Progenitor cell of endocrine pancreas (in vitro differentiated cells): Measurements from ENCODE around the gene HYAL2. TPM values are rescaled to one million over a fixed set of nuclear protein-coding genes. Genes with fewer than 3 reads are reported as not detected.

Experiments used
- DNase-seq: peaks from one replicate; pipeline ENCODE4 v3.0.0; 2021; ENCODE audit warnings: low spot score; ENCODE audit not compliant: unreplicated experiment
- H3K27ac Mint-ChIP-seq: 2 replicates; pipeline ENCODE4 v1.8.0; 2021; ENCODE audit warnings: mild to moderate bottlenecking, moderate library complexity, mixed read lengths
- H3K27me3 Mint-ChIP-seq: 2 replicates; pipeline ENCODE4 v1.8.0; 2021; ENCODE audit warnings: mixed read lengths
- H3K36me3 Mint-ChIP-seq: 2 replicates; pipeline ENCODE4 v1.8.0; 2022; ENCODE audit warnings: mixed read lengths; ENCODE audit not compliant: insufficient read depth
- H3K4me1 Mint-ChIP-seq: 2 replicates; pipeline ENCODE4 v1.8.0; 2021; ENCODE audit warnings: low read depth, mixed read lengths
- H3K4me3 Mint-ChIP-seq: 2 replicates; pipeline ENCODE4 v1.8.0; 2021; ENCODE audit warnings: low read depth, mild to moderate bottlenecking, moderate library complexity, mixed read lengths
- H3K9me3 Mint-ChIP-seq: 2 replicates; pipeline ENCODE4 v1.8.0; 2021; ENCODE audit warnings: low read depth, mixed read lengths
- total RNA-seq: library from RNA; stranded (reverse); gene quantifications from 2 replicates; pipeline ENCODE4 v1.2.1, GENCODE V29; 2021
- TF ChIP-seq, protein P1 (sequence below): fragments of 200-600 bp; sonication (generic); IDR thresholded peaks from one replicate; pipeline ENCODE4 v1.5.0; 2021; ENCODE audit warnings: antibody characterized with exemption, mild to moderate bottlenecking; ENCODE audit not compliant: unreplicated experiment

HYAL2 gene
- total RNA-seq, 1 donor from 2014 or later, result 77.9 TPM

DNA sequence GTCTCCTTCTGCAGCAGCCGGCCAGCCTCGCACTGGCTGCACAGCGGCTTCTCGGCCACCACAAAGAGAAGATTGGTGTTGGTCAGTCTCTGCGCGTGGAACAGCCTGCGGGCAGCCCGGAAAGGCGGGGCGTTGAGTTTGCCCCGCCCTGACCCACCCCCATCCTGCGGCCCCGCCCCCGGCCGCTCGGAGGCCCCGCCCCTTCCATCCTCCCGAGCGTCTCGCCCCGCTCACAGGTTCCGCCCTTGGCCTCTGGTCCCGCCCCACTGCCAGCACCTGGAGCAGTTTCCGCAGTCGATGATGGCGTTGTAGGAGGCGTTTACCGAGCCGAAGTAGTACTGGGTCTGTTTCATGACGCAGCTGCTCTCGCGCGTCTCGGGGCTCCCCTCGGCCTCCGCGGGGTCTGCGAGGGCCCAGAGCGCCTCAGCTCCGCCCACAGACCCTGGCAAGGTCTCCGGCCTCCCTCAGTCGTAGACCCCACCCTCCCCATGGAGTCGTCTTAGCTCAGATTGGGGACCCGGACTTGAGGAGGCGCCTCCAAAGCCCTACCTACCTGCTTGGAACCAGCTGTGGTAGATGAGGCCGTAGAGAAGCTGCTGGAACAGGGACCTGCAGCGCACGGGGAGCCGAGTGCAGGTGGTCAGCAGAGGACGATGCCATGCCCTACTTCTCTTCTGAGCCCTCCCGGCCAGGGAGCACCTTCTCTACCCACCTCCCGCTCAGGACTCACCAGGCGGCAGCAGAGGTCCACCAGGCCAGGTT lies 42.7 kb upstream of the HYAL2 start:
- peak overlapping the region; percentile 74 for H3K27ac Mint-ChIP-seq
- H3K4me1 Mint-ChIP-seq, result no peaks in the 10 kb centered on the region
- peaks cover 4% of the 10 kb centered on the region for H3K27me3 Mint-ChIP-seq
- no peaks in the 10 kb centered on the region for H3K9me3 Mint-ChIP-seq
- peak overlapping the region; percentile 76 for H3K4me3 Mint-ChIP-seq
- no peaks in the 10 kb centered on the region for H3K36me3 Mint-ChIP-seq
- DNase-seq, result peak; percentile 87
- TF ChIP-seq, protein P1, sequence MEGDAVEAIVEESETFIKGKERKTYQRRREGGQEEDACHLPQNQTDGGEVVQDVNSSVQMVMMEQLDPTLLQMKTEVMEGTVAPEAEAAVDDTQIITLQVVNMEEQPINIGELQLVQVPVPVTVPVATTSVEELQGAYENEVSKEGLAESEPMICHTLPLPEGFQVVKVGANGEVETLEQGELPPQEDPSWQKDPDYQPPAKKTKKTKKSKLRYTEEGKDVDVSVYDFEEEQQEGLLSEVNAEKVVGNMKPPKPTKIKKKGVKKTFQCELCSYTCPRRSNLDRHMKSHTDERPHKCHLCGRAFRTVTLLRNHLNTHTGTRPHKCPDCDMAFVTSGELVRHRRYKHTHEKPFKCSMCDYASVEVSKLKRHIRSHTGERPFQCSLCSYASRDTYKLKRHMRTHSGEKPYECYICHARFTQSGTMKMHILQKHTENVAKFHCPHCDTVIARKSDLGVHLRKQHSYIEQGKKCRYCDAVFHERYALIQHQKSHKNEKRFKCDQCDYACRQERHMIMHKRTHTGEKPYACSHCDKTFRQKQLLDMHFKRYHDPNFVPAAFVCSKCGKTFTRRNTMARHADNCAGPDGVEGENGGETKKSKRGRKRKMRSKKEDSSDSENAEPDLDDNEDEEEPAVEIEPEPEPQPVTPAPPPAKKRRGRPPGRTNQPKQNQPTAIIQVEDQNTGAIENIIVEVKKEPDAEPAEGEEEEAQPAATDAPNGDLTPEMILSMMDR, result no peak

DNA sequence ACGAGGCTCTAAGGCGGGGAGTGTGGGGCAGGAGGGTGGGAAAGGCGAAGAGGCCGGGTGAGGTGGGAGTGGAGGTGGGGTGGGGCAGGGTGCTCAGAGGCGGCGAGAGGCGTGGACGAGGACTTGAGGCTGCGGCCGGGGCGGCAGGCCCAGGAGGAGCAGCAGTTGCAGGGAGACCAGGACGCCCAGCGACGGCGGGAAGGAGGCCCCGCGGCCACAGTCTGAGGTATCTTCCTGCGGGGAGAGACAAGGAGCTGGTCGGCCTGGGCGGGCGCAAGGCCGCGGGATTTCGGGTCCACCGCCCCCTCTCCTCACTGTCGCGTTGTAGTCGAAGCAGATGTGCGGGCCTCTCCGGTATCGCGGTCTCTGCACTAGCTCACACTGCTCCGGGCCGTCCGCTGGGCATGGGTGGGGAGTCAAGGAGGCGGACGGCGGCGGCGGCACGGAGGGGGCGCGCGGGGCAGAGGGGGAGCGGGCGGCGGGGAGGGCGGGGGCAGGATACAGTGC lies 42.1 kb upstream of the HYAL2 start:
- DNase-seq, result no peak
- TF ChIP-seq, protein P1, result no peak
- Mint-ChIP-seq H3K27me3 (peaks cover 4% of the 10 kb centered on the region), H3K4me3 (peak overlapping the region; percentile 76), H3K27ac (peak overlapping the region; percentile 62), H3K4me1 (peaks cover 2% of the 10 kb centered on the region), H3K9me3 (no peaks in the 10 kb centered on the region), H3K36me3 (no peaks in the 10 kb centered on the region)

DNA sequence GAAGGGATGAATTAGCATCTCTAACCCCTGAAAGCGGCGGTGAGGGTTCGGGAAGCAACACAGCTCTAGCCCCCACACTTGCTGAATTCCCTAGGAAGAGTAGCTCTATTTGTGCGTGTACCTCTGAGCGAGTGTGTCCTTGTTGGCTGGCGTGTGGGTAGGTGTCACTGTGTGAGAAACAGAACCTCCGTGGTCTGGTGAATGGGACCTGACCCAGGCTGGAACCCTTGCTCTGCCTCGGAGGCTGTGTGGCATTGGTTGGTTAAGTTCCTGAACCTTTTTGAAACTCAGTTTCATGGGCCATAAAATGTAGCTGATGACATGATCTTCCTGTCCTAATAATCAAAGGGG lies 37.2 kb upstream of the HYAL2 start:
- H3K27me3 Mint-ChIP-seq, result no peaks in the 10 kb centered on the region
- H3K4me1 Mint-ChIP-seq, result peaks cover 27% of the 10 kb centered on the region
- H3K4me3 Mint-ChIP-seq, result peak overlapping the region; percentile 94
- no peaks in the 10 kb centered on the region for H3K9me3 Mint-ChIP-seq
- TF ChIP-seq, protein P1, result no peak
- no peak overlapping the region for H3K27ac Mint-ChIP-seq
- no peak for DNase-seq
- no peaks in the 10 kb centered on the region for H3K36me3 Mint-ChIP-seq

DNA sequence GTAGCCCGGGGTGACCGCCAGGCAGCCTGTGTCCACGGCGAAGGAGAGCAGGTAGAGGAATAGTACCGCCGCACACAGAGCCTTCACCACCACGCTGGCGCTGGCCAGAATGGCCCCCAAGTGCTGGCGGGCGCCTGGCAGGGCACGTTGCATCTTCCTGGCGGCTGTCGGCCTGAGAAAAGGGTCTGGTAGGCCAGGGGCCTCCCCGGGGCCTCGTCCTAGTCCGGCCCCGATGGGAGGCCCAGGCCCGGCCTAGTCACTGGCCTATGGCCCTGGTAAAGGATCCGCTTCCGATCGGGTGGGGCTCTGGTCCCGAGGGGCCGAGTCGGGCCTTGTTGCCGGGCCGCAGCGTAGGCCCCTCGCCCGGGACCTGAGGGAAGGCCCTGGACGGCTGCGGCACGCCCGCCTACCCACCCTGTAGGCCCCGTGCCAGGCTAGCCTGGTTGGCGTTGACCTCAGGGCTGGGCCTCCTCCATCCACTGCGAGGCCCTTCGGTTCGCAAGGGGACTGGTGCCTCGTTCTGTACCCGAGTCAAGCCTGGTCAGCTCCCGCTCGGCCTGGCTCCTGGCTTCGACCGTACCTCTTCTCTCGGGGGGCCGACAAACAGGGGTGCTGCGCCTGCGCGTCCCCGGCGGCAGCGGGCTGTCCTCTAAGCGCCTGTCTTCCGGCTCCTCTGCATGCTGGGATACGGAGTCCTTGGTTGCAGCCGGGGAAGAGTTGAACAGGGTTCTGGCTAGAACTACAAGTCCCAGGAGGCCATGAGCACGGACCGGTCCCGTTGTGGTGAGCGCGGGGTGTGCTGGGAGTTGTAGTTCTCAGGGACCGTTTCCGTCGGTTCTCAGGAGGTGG lies 36.6 kb upstream of the HYAL2 start, which contains the start of gene TMEM115:
Gene TMEM115, minus strand, starts transcription at position 611 of the 849 bp plus-strand sequence. Its CDS starts 458 bp downstream, at position 153.
- peak within 1 kb of the TSS; percentile 96 for H3K27ac Mint-ChIP-seq
- no peaks in the 10 kb centered on the region for H3K27me3 Mint-ChIP-seq
- peak; percentile 88 for DNase-seq
- peaks cover 27% of the 10 kb centered on the region for H3K4me1 Mint-ChIP-seq
- H3K36me3 Mint-ChIP-seq, result peaks cover 2% of the 10 kb centered on the region
- peak within 1 kb of the TSS; percentile 94 for H3K4me3 Mint-ChIP-seq
- no peaks in the 10 kb centered on the region for H3K9me3 Mint-ChIP-seq
- TF ChIP-seq, protein P1, result no peak

DNA sequence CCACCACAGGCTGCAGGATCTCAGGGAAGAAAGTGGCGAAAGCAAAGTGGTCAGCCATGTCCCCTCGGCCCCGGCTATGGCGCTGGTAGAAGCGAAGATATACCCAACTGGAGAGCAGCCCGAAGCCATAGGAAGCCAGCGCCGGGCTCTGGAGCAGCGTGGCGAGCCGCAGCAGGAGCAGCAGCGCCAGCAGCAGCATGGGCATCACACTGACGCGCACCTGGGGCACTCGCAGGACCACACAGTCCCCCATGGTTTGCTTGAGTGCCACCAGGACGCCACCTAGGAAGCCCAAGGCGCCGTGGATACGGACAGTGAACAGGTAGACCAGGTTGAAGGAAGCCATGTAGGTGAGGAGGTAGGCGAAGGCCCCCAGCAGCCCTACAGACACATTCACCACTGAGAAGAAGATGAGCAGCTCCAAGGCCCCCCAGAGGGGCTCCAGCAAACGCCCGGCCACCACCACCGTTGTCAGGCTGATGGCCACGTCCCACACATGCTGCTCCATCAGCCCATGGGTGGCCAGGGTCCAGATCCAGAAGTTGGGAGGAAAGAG lies 35.9 kb upstream of the HYAL2 start:
- Mint-ChIP-seq H3K9me3 (no peaks in the 10 kb centered on the region), H3K36me3 (peaks cover 2% of the 10 kb centered on the region), H3K4me3 (peak overlapping the region; percentile 94), H3K27me3 (no peaks in the 10 kb centered on the region), H3K4me1 (peaks cover 27% of the 10 kb centered on the region), H3K27ac (peak overlapping the region; percentile 93)
- TF ChIP-seq, protein P1, result no peak
- no peak for DNase-seq
